GM10847 (cell line): ENCODE measurements around the gene QARS1.

Experiments used
- POLR2A ChIP-seq: IDR thresholded peaks from 2 replicates; pipeline ENCODE4 v1.6.1; 2011; ENCODE audit not compliant: insufficient read length; ENCODE audit errors: extremely low read depth

QARS1 gene

DNA sequence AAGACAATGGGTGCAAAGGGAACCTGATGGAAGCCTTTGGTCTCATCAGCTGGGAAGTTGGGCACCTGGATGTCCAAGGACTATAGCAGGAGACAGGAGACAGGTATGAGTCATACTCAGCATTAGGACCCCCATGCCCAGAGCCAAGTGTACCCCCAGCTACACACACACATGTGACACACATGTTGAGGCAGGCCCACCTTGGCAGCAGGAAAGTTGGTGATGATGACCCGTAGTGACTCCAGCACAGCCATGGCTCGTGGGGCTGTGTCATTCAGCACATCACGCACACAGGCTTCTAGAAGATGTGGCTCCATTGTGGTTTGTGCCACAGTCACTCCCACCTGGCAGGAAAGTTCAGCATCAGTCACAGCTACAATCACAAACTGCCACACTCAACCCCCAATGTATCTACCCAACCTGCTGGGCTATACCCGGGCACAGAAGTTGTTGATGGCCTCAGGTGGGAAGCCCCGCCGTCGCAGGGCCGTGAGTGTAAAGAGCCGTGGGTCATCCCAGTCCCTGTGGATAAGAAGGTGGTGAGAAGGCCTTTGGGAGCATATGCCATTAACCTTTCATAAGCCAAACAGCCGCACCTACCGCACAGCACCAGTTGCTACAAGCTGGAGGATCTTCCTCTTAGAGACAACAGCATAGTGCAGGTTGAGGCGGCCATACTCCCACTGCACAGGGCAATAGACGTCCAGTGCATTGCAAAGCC is 5.5 kb downstream of the QARS1 start:
- TF ChIP-seq POLR2A = no peak

DNA sequence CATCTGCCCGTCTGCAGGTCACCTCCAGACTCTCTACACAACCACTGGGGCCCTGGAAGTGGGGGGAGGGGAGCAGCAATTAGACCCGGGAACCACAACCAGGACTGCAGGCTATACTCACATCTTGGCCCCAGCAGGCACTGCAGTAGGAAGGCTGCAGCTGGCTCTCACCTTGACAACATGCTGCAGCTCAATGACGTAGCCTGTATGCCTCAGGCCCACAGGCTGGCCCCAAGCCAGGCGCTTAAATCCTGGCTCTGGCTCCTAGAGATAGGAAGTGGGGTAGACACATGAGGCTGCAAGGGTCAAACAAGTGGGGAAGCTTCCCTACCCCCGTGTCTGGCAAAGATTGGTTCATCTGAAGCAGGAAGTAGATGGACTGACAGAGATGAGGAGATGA is 6.1 kb downstream of the QARS1 start:
- TF ChIP-seq POLR2A = no peak

DNA sequence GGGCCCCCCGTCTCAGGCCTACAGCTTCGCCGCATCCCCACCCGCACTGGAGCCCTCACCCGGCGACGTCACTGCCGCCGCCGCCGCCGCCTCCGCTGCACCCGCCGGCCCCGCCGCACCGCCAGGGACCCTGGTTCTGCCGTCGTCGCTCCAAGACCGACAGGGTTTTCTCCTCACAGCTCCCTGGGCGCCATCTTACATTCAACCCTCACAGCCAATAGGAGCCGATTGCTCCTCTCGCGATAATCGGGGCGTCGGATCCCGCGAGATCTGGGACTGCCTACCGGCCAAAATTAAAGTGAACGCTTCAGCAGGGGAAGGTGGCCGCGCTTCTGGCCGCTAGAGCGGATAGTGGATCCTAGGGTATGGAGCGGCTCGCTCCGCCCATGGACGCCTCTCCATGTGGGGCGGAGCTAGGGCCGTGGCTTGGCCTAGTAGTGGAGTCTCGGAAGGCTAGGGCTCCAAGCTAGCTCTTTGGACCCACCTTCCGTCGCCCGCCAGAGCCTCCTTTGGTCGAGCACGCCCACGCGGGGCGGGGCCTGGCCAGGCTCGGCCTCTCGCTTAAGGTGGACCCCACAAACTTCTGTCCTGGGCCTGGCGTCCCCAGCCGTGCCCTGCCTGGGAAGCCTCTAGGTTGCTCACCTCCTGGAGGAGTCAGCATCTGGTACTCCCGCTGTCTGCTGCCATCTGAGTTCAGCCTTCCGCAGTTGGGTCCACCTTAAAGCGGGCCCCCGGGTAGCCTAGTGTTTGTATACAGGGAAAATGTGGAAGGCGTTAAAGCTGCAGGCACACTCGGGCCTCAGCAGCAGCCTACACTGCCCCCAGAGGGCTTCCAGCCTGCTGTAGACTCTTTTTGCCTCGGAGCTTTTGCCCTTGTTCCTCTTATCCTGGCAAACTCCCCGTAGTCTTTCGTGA is 10.4 kb downstream of the QARS1 start, which contains the start of gene QRICH1:
Gene QRICH1 (minus strand): TSS at position 219 of the 915 bp plus-strand sequence. CDS start 17,054 bp downstream, outside the sequence.
- TF ChIP-seq POLR2A = peak; percentile 73

DNA sequence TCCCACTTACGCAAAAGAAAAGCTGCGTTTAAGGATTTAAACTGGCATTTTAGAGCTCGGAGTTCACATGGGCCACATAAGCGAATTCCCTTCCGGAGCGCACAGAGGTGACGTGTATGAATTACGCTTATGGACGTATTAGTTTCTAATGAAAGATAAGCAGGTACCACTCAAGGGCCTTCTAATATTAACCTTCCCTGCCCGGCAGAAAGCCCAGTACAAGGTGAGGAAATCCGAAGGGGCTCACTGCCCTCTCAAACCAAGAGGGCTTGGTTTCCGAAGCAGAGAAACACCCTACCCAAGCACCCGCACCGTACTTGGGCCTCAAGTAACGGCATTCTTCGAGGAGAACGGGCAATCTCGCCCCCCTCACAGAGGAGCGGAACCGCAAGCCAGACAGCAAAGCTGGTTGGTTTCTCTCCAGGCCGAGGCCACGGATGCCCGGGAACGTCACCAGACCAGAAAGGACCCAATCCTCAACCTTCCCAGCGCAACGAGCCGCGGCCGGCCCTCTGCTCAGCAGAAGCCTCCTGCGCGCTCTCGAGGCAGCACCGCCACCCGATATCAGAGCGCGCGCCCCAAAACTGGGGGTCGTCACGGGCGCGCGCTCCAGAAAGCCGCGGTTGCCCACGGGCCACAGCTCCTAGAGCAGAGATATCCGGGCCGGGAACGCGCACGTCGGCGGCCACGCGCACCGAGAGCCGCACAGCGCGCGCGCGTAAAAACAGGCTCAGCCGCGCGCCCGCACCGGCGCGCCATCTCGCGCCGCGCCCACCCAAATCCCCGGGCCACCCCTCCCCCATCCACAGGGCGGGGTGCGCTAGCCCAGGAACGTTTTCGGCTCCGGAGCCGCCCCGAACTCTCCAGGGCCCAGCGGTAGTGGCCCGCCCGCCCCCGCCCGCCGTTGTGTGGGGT is 11.4 kb downstream of the QARS1 start:
- TF ChIP-seq POLR2A = no peak

DNA sequence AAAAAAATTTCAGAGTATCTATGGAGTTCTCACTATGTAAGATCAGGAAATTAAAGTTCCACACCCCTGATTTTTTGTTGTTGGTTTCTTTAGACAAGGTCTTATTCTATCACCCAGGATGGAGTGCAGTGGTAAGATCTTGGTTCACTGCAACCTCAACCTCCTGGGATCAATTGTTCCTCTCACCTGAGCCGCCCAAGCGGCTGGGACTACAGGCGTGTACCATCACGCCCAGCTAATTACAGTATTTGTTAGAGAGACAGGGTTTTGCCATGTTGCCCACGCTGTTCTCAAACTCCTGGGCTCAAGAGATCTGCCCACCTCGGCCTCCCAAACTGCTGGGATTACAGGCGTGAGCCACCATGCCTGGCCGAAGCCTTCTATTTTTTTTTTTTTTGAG is 23.1 kb downstream of the QARS1 start:
- no peak for TF ChIP-seq POLR2A

DNA sequence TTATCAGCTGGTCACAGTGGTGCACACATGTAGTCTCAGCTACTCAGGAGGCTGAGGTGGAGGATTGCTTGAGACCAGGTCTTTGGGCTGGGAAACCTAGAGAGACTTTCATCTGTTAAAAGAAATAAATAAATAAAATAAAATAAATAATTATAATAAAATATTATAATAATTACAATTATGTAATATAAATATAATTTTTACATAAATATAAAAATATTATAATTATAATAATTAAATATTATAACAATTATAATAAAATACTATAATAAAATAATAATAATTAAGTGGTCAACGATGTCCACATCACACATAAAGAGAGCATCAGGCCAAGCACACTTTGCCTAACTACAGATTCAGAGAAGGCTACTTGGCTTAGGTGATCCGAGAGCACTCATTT is 25.3 kb downstream of the QARS1 start:
- no peak for TF ChIP-seq POLR2A

DNA sequence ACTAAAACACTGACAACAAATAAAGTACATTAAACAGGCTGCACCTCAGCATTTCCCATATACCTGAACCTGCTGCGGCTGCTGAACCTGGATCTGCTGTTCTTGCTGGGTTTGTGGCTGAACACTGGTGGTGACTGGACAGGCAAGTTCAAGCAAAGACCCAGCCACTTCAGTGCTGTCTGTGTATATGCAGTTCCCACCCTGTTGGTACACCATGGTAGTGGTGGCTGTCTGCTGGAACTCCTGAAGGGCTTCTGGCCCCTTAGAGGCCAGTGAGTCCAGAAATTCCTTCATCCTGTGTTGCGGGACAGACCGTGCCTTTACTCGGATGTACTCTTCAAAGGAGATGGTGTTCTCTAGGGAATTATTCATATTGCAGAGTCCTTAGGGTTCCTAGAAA is 27.9 kb downstream of the QARS1 start:
- no peak for TF ChIP-seq POLR2A

DNA sequence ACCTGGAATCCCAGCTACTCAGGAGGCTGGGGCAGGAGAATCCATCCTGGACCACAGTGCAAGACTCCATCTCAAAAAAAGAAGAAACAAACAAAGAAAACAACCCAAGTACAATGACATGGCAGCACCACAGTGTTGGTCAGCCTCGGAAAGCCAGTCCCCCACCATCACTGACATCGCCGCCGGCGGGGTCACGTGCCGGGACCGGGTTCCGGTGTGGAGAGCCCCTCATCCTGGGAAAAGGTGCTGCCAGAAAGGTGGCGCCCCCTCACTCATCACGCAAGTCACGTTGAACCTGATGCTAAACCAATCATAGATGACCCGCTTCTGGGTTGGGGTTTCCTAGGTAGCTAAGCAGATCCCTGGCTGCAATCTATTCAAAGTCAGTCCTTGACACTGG is 28.4 kb downstream of the QARS1 start:
- TF ChIP-seq POLR2A = no peak

DNA sequence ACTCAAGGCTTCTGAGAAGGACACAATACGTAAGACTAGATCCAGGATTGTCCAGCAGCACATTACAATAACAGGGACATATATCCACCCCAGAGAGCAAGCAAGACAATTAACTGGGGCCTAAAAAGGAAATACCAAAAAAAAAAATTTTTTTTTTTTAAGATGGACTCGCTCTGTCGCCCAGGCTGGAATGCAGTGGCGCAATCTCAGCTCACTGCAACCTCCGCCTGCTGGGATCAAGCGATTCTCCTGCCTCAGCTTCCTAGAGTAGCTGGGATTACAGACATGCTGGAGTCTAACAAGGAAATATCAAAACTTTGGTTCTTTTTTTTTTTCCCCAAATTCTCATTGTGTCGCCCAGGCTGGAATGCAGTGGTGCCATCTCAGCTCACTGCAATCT is 46.5 kb downstream of the QARS1 start:
- no peak for TF ChIP-seq POLR2A

DNA sequence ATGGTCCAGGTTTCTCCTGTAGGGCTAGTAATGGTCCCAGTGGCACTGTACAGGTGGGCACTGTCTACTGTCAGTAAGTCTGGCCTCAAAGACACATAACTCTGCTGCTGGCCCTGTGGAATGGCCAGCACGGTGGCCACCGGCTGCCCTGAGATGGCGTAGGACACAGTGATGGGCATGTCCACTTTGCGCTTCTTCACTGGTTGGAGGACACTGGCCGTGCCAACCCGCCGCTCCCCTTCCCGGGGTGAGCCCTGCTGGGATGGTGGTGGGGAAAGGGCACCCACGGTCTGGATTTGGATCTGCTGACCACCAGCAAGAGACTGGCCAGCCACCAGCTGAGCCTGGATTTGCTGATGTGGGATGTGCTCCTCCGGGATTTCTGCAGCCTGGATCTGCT is 47.3 kb downstream of the QARS1 start:
- no peak for TF ChIP-seq POLR2A

DNA sequence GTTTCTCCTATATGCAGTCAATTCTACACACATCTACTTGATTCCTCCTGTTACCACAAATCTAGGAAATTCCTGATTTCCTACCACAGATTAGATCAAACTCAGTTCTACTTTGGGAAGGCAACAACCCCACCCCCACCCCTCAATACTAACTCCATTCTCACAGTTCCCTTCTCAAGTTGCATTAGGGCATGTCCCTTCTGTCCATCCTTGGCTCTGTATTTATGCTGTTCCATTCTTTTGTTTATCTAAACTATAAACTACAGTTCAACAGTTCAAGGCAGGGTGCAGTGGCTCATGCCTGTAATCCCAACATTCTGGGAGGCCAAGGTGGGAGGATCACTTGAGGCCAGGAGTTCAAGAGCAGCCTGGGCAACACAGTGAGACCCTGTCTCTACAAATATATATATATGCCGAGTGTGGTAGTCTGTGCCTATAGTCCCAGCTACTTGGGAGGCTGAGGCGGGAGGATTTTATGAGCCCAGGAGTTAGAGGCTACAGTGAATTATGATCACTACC is 50.2 kb downstream of the QARS1 start:
- no peak for TF ChIP-seq POLR2A

DNA sequence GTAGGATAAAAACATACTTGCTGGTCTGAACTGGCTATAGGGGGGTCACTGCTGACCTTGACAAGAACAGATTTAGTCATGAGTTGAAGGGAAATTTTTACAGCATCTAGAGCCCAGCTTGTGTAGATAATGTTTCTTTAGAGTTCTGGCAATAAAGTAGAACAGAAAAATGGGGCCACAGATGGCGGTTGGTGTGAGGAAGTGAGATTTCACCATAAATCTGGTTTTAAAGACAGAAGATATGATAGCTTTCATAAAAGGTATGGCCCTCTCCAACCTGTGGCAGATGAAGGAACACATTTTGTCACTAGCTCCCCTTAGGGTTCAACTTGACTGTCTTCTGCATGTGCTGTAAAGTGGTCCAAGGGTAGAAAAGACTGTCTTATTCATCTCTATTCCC is 51.0 kb downstream of the QARS1 start:
- no peak for TF ChIP-seq POLR2A
